ENCODE data around the gene RNF38. TPM values are rescaled to one million over a fixed set of nuclear protein-coding genes. Genes with fewer than 3 reads are reported as not detected.

Gene RNF38
- polyA plus RNA-seq, 3 donors: 11.3 to 33.2 (median 13.6) TPM

DNA sequence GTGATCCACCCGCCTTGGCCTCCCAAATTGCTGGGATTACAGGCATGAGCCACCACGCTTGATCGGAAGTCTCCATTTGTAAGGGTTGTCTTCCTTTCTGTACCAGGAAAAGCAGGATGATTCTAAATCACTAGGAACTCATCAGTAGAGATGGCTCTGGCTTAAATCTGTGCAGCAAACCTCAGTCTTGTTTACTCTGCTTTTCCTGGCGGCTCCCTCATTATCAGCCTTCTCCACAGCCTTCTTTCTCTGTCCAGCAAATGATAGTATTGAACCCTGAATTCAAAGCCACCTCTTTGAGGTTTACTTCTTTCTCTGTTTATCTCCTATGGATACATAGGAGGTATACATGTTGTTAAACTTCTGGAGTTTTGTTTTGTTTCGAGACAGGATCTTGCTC, 98.8 kb downstream of the RNF38 start:
- no peak overlapping the region for H3K9ac ChIP-seq (ENCODE audit: insufficient read depth, low read length, poor library complexity, severe bottlenecking)
- no peaks in the 10 kb centered on the region for H4K20me1 ChIP-seq (ENCODE audit: insufficient read depth, low read length)
- intact Hi-C loops (cut with micrococcal nuclease): no loop called here
- no peaks in the 10 kb centered on the region for H3K27me3 ChIP-seq (ENCODE audit: control insufficient read depth in 2 of 2, insufficient read depth in 2 of 2, low read length in 2 of 2)
- H3K4me3 ChIP-seq (replicated peaks in 1 of 3; ENCODE audit: low read depth in 2 of 3, low read length in 3 of 3): no peak overlapping the region
- Mint-ChIP-seq H3K36me3 (no peaks in the 10 kb centered on the region), H3K27me3 (ENCODE audit: low read depth in 3 of 3) (peaks cover 0 to 4% (median 2%) of the 10 kb centered on the region in 3 donors), H3K4me1 (no peaks in the 10 kb centered on the region), H3K27ac (peak overlapping the region in 1 of 7 donors; percentile 60), H3K4me3 (no peak overlapping the region), H3K9me3 (no peaks in the 10 kb centered on the region)
- no peak overlapping the region for H3K27ac ChIP-seq (ENCODE audit: low read depth in 1 of 2, low read length in 2 of 2)
- no peaks in the 10 kb centered on the region for H3K9me3 ChIP-seq (replicated peaks in 1 of 2; ENCODE audit: control insufficient read depth in 1 of 2, insufficient read depth in 1 of 2, low read length in 2 of 2)
- H3K36me3 ChIP-seq (replicated peaks in 1 of 2; ENCODE audit: control insufficient read depth in 1 of 2, insufficient read depth in 2 of 2, low read length in 2 of 2): no peaks in the 10 kb centered on the region
- no peak for DNase-seq
- TF ChIP-seq, protein P1, sequence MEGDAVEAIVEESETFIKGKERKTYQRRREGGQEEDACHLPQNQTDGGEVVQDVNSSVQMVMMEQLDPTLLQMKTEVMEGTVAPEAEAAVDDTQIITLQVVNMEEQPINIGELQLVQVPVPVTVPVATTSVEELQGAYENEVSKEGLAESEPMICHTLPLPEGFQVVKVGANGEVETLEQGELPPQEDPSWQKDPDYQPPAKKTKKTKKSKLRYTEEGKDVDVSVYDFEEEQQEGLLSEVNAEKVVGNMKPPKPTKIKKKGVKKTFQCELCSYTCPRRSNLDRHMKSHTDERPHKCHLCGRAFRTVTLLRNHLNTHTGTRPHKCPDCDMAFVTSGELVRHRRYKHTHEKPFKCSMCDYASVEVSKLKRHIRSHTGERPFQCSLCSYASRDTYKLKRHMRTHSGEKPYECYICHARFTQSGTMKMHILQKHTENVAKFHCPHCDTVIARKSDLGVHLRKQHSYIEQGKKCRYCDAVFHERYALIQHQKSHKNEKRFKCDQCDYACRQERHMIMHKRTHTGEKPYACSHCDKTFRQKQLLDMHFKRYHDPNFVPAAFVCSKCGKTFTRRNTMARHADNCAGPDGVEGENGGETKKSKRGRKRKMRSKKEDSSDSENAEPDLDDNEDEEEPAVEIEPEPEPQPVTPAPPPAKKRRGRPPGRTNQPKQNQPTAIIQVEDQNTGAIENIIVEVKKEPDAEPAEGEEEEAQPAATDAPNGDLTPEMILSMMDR (IDR thresholded peaks at IDR 0.05): no peak
- no peaks in the 10 kb centered on the region for H3K4me1 ChIP-seq (ENCODE audit: control insufficient read depth in 1 of 2, insufficient read depth in 2 of 2, low read length in 2 of 2)
- H3K79me2 ChIP-seq (ENCODE audit: insufficient read depth, low read length): no peaks in the 10 kb centered on the region
- H2AFZ ChIP-seq (ENCODE audit: insufficient read depth, low read depth, low read length, poor library complexity, severe bottlenecking): no peak overlapping the region
- WGBS (ENCODE audit: insufficient coverage): 75% methylated on average over 3 of the region's 5 CpGs
- H3K4me2 ChIP-seq (replicated peaks; ENCODE audit: extremely low read depth, low read length, poor library complexity, severe bottlenecking): no peak overlapping the region

DNA sequence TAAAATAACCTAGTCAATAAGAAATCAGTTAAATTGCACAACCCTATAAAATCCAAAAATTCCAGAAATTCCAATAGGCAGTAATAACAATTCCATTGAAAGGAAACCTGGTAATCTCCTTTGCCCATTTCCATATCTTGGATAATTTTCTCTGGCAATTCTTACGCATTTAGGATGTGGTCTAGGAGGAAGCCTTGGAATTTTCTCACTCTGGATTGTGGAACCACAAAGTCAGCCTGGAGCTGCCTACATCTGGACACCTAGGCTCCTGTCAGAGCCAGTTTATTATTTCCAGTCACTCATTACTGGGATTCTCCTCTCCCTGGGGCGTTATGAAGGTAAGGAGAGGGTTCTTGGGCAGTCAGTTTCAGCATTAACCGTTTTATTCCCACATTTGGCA, 101.5 kb downstream of the RNF38 start:
- TF ChIP-seq, protein P1 (IDR thresholded peaks at IDR 0.05): no peak
- H3K9me3 Mint-ChIP-seq: no peaks in the 10 kb centered on the region
- H3K4me1 Mint-ChIP-seq: no peaks in the 10 kb centered on the region
- Histone ChIP-seq H3K36me3 (replicated peaks in 1 of 2; ENCODE audit: control insufficient read depth in 1 of 2, insufficient read depth in 2 of 2, low read length in 2 of 2) (no peaks in the 10 kb centered on the region), H4K20me1 (ENCODE audit: insufficient read depth, low read length) (no peaks in the 10 kb centered on the region), H3K4me2 (replicated peaks; ENCODE audit: extremely low read depth, low read length, poor library complexity, severe bottlenecking) (no peak overlapping the region), H3K4me3 (replicated peaks in 1 of 3; ENCODE audit: low read depth in 2 of 3, low read length in 3 of 3) (no peak overlapping the region), H3K27ac (ENCODE audit: low read depth in 1 of 2, low read length in 2 of 2) (no peak overlapping the region), H3K27me3 (ENCODE audit: control insufficient read depth in 2 of 2, insufficient read depth in 2 of 2, low read length in 2 of 2) (no peaks in the 10 kb centered on the region), H3K79me2 (ENCODE audit: insufficient read depth, low read length) (no peaks in the 10 kb centered on the region), H2AFZ (ENCODE audit: insufficient read depth, low read depth, low read length, poor library complexity, severe bottlenecking) (no peak overlapping the region), H3K9ac (ENCODE audit: insufficient read depth, low read length, poor library complexity, severe bottlenecking) (no peak overlapping the region), H3K4me1 (ENCODE audit: control insufficient read depth in 1 of 2, insufficient read depth in 2 of 2, low read length in 2 of 2) (no peaks in the 10 kb centered on the region), H3K9me3 (replicated peaks in 1 of 2; ENCODE audit: control insufficient read depth in 1 of 2, insufficient read depth in 1 of 2, low read length in 2 of 2) (no peaks in the 10 kb centered on the region)
- H3K36me3 Mint-ChIP-seq: no peaks in the 10 kb centered on the region
- DNase-seq: no peak
- no peak overlapping the region for H3K27ac Mint-ChIP-seq
- WGBS (ENCODE audit: insufficient coverage): no CpG with 5 or more reads among the region's 3 CpGs
- H3K27me3 Mint-ChIP-seq (ENCODE audit: low read depth in 3 of 3): peaks cover 0 to 4% (median 2%) of the 10 kb centered on the region in 3 donors
- no peak overlapping the region for H3K4me3 Mint-ChIP-seq
- intact Hi-C loops (cut with micrococcal nuclease): no loop called here

All from CD14-positive monocyte (primary cell).